Measurements from ENCODE around the gene RGS14.

The RGS14 gene

GRCh38 chr5:177332031-177332895 lies 25.5 kb upstream of the RGS14 start:
- no peaks in the 10 kb centered on the region for H3K27me3 ChIP-seq (ENCODE audit: insufficient read depth, low read depth, severe bottlenecking)
- DNase-seq, result no peak
- peaks cover 2% of the 10 kb centered on the region; the same call in 1 of the 2 replicates for H3K36me3 ChIP-seq
- TF ChIP-seq CTCF (IDR thresholded peaks at IDR 0.05; ENCODE audit: low read depth, low read length), result no peak
- H3K9me3 ChIP-seq (ENCODE audit: severe bottlenecking), result no peaks in the 10 kb centered on the region
- H3K27ac ChIP-seq, result no peak overlapping the region
- no peak overlapping the region for H3K4me3 ChIP-seq (ENCODE audit: low read depth, low read length)

- no peak overlapping the region for H3K4me3 ChIP-seq (ENCODE audit: low read depth, low read length)
- H3K36me3 ChIP-seq, result peaks cover 2% of the 10 kb centered on the region; the same call in 1 of the 2 replicates
- no peak for TF ChIP-seq CTCF (IDR thresholded peaks at IDR 0.05; ENCODE audit: low read depth, low read length)
- DNase-seq, result no peak
- H3K27me3 ChIP-seq (ENCODE audit: insufficient read depth, low read depth, severe bottlenecking), result no peaks in the 10 kb centered on the region
- no peaks in the 10 kb centered on the region for H3K9me3 ChIP-seq (ENCODE audit: severe bottlenecking)
- H3K27ac ChIP-seq, result no peak overlapping the region
Measured at GRCh38 chr5:177332896-177333260, 24.8 kb upstream of the RGS14 start.

- Histone ChIP-seq H3K4me3 (ENCODE audit: low read depth, low read length) (no peak overlapping the region), H3K27me3 (ENCODE audit: insufficient read depth, low read depth, severe bottlenecking) (no peaks in the 10 kb centered on the region), H3K27ac (no peak overlapping the region), H3K36me3 (peaks cover 2% of the 10 kb centered on the region; the same call in 1 of the 2 replicates), H3K9me3 (ENCODE audit: severe bottlenecking) (no peaks in the 10 kb centered on the region)
- TF ChIP-seq CTCF (IDR thresholded peaks at IDR 0.05; ENCODE audit: low read depth, low read length), result no peak
- DNase-seq, result no peak
Measured at GRCh38 chr5:177333420-177334154, 24.1 kb upstream of the RGS14 start.

GRCh38 chr5:177334155-177334551 lies 23.6 kb upstream of the RGS14 start:
- Histone ChIP-seq H3K4me3 (ENCODE audit: low read depth, low read length) (no peak overlapping the region), H3K9me3 (ENCODE audit: severe bottlenecking) (no peaks in the 10 kb centered on the region), H3K36me3 (peaks cover 2% of the 10 kb centered on the region; the same call in 1 of the 2 replicates), H3K27ac (no peak overlapping the region), H3K27me3 (ENCODE audit: insufficient read depth, low read depth, severe bottlenecking) (no peaks in the 10 kb centered on the region)
- DNase-seq, result no peak
- TF ChIP-seq CTCF (IDR thresholded peaks at IDR 0.05; ENCODE audit: low read depth, low read length), result no peak

GRCh38 chr5:177334781-177335700 lies 22.7 kb upstream of the RGS14 start:
- Histone ChIP-seq H3K36me3 (peaks cover 2% of the 10 kb centered on the region; the same call in 1 of the 2 replicates), H3K27me3 (ENCODE audit: insufficient read depth, low read depth, severe bottlenecking) (no peaks in the 10 kb centered on the region), H3K4me3 (ENCODE audit: low read depth, low read length) (no peak overlapping the region), H3K9me3 (ENCODE audit: severe bottlenecking) (no peaks in the 10 kb centered on the region), H3K27ac (no peak overlapping the region)
- TF ChIP-seq CTCF (IDR thresholded peaks at IDR 0.05; ENCODE audit: low read depth, low read length), result no peak
- DNase-seq, result no peak
